HS-5 (cell line): ENCODE data around the gene HOXD1.

Experiments used
- DNase-seq: peaks from one replicate; pipeline ENCODE4 v3.0.0-alpha.2; 2012; ENCODE audit warnings: low read depth

HOXD1 gene

DNA sequence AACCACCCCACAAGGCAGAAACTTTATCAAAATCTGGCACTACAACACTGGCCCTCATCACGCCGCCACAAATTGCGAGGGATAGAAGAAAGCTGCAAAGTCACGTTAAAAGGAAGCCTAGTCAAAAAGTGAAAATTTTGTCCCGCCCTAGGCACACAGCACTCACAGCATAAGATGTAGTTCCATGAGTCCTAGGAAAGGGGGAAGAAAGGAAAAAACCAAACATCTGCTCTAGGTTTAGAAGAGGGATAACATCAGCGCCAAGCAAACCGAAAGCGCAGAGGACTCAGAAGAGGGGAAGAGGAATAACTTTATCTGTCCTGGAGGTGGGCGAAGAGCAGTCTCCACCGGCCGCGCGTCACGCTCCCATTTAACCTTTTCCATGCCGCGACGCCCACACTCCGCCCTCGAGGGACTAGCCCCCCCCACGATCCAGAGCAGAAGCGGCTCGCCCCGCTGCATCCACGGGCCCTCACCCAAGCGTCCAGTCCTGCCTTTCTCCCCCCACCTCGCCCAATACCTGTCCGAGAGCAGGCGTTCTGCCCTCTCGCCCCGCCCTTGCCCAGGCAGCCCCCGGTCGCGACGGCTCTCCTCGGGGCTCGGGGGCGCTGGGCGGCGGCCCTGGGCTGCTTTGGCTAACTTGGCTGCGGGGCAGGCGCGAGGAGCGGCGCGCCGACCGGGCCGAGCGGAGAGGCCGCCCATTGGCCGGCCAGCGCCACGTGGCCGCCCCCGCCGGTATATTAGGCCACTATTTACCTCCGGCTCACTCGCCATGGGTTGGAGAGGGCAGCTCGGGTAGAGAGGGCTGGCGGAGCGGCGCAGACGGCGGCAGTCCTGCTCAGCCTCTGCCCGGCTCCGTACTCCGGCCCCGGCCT is at the start of gene HOXD1:
HOXD1 (plus strand) TSS at position 770 of the 875 bp plus-strand sequence. CDS start 134 bp downstream, outside the sequence.
- DNase-seq: peak; percentile 36

GRCh38 chr2:176138923-176139660 is 49.4 kb upstream of the HOXD1 start:
- DNase-seq: no peak

DNA sequence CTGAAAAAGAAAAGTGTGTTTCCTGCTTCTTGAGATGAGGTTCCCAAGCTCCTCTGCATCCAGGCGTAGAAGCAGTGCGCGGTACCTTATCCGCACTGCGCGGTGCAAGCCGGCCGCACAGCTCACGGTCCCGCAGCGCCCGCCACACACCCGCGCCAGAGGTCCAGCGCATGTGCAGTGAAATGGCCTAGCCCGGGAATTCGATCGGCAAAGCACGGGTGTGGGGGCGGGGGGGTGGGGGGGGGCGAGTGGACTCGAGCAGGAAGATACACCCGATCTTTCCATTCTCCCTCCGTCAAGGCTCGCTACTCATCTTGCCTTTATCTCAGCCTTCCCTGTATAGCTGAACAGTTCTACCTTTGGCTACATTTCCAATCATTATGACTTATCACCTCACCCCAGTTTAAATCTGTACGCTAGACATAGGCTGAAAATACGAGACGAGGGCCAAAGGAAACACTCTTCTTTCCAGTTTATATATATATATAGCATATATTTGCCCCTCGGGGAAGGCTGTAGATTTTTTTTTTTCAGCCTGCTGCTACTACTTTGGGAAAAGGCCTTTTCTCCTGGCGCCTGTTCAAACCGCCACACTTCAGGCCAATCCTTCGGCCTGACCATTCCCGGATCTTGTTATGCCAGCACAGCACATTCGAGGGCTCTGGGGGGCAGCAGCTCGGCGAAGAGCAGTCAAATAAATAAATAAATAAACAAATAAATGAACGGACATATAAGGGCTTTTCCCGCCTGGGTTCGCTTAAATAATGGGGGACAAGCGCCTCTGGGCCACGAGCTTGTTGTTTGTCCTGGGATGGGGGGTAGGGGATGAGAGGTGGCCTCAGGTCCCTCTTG is 48.6 kb upstream of the HOXD1 start:
- no peak for DNase-seq

- DNase-seq: no peak
Observed at GRCh38 chr2:176140513-176141317, 47.8 kb upstream of the HOXD1 start.

GRCh38 chr2:176142281-176142680 is 46.2 kb upstream of the HOXD1 start:
- DNase-seq: no peak

GRCh38 chr2:176145085-176145969 is 43.1 kb upstream of the HOXD1 start:
- DNase-seq: no peak

- no peak for DNase-seq
Observed at GRCh38 chr2:176146101-176146500, 42.4 kb upstream of the HOXD1 start.

DNA sequence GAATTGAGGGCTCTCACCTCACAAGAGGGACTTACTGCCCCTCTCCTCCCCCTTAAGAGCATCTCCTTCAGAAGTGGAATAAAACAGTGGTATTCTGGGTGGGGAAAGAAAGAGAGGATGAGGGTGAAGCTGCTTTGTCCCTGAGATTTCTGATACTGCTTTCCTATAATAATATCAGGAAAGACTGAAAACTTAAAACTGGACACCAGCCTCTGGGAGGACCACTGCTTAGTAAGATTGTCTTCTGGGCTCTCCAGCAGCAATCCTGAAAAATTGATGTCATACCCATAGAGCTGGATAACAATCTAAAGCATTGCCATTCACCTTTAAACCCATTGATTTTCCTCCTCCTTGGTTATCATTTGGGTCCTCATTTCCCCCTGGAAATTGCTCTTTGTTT is 41.8 kb upstream of the HOXD1 start:
- DNase-seq: no peak

DNA sequence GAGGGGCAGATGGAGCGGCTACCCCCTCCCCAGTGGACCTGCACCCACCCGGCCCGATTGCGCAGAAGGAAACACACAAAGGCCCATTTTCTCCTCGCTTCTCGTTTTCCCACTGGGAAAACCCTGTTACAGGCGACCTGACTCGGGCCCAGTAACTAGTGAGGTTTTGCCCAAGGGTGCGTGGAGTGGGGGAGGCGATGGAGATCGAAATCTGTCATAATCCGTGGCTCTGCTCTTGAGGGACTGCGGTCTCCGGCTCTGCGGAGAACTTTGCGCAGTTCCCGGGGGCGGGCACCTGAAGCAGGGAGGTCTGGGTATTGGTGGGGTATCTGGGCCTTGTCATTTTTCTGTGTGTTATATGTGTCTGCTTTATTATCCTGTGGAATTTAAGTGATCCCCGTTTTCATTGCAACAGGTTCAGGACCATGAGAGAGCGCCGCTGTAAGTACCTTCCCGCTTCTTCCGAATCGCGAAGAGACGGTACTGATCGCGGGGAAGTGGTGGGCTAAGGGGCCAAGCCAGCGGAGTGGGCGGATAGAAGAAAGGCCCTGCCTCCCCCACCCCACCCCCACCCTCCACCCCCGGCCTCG is 41.2 kb upstream of the HOXD1 start:
- no peak for DNase-seq

GRCh38 chr2:176147800-176148496 is 40.5 kb upstream of the HOXD1 start:
- DNase-seq: no peak

DNA sequence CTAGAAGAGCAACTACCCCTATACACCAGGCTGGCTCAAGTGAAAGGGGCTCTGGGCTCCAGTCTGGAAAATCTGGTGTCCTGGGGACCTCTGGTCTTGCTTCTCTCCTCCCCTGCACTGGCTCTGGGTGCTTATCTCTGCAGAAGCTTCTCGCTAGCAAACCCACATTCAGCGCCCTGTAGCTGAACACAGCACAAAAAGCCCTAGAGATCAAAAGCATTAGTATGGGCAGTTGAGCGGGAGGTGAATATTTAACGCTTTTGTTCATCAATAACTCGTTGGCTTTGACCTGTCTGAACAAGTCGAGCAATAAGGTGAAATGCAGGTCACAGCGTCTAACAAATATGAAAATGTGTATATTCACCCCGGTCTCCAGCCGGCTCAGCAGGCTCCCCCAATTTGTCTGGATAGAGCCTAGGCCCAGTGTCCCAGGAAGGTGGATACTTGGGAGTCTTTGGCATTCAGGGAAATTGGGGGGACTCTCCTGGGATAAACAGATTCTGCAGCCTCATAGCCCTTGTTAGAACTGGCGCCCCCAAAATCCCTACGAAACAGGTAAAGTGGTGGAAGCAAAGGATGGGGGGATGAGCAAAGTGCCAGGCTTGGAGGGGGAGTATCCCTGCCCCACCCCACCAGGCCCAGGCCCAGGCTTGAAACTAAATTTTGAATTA is 39.6 kb upstream of the HOXD1 start:
- DNase-seq: no peak

- DNase-seq: no peak
Observed at GRCh38 chr2:176149481-176149938, 39.0 kb upstream of the HOXD1 start.

DNA sequence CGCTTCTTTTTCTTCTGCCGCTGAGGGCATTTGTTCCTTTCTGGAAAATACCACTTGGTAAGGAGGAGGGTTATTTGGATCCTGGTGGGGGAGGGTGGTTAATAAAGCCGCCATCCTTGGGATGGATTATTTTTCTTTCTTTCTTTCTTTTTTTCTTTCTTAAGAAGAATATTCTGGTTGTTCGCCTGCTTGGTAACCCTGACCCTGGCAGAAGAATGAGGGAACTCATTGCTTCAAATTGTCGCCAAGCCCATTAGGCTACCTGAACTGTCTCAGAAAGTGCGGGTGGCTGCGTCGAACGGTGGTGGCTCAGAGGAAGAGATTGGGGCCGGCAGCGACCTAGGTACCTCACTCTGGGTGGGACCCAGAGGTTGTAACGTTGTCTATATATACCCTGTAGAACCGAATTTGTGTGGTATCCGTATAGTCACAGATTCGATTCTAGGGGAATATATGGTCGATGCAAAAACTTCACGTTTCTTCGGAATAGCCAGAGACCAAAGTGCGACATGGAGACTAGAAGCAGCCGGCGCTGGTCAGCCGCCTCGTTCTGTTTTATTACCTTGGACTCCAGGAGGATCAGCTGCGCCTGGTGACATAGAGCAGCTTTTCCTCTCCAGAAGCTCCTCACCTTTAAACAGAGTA is 38.4 kb upstream of the HOXD1 start:
- no peak for DNase-seq

DNA sequence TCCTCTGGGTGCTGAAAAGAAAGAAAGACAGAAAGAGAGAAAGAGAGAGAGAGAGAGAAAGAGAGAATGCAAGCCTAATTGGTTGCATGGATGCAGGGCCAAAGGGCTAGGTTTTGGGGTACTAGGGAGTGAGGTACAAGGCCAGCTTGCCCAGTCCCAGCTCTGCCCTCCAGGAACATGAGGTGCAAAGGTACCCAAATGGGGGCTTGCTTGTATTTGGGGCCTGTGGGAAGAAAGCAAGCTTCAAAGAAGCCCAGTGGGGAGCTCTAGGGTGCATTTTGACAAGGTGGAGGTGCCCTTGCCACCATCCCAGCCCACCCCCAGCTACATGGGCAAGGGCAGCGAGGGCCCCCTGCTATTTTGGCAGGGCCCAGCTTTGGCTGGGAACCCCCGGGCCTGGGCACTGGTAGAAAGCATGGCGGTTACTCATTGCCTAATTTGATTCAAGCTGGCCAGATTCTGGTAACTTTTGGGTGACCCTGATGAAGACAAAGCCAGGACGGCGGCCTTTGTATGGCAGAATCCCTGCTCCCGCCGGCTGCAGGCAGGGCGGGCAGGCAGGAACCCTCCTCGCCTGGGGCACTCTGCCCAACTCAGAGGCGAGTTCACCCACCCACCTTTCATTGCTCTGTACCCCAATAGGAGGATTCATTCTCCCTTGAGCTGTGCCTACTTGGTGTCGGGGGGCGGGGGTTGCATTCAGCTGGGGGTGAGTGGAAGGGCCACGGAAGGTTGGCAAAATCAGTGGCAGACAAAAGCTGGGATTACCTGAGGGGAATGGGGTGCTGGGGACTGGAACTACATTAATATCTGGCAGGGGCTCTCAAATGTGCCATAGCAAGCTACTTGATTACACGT is 37.7 kb upstream of the HOXD1 start:
- DNase-seq: no peak

- DNase-seq: no peak
Observed at GRCh38 chr2:176151442-176152287, 36.8 kb upstream of the HOXD1 start, which contains the start of gene HOXD4. TSS of gene HOXD4 (plus strand) at chr2:176151550. CDS start at chr2:176151634, 84 bp downstream.
